ENCODE measurements around the gene NKX6-1.

Gene NKX6-1

DNA sequence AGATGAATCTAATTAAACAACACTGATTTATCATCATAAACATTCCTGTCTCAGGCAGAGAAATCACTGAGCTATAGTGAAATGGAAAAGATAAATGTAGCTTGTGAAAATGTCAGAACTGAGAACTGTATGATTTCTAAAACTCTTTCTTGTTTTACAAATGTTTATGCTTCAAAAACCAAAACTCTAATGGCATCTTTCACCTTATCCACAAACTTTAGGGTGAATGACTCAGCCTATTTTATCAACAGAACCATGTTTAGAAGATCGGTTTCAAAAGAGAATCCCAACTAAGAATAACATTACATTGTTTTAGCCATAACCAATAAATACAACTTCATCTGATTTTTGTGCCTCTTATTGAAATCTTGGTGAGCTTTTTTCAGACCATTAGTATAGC lies 21.4 kb downstream of the NKX6-1 start:
- DNase-seq: no peak

- DNase-seq: no peak
Measured at GRCh38 chr4:84474107-84474506, 25.0 kb downstream of the NKX6-1 start.

GRCh38 chr4:84472154-84472553 lies 26.9 kb downstream of the NKX6-1 start:
- DNase-seq: no peak

DNA sequence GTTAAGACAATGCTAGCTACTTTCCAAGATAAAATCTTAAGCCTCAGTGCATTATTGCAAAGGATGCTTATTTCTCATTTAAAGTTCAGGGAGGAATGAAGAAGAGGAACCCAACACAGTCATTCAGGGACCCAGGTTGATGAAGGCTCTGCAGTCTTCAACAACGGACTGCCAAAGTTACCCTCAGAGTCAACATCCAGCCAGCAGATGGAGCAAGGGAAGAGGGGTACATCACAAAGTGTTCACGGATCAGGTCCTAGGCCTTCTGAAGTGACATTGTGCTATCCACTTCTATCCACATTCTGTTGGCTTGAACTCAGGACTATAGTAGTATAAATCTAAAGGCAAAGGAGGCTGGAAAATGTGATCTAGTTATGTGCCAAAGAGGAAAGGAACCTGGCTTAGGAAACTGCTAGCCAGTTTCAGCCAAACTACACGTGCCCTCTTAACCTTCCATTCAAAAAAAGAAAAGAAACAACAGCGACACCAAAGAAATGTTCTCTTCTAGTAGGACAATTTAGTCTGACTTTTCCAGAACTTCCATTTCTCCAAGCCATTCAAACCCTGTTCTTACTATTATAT lies 28.8 kb downstream of the NKX6-1 start:
- no peak for DNase-seq

DNA sequence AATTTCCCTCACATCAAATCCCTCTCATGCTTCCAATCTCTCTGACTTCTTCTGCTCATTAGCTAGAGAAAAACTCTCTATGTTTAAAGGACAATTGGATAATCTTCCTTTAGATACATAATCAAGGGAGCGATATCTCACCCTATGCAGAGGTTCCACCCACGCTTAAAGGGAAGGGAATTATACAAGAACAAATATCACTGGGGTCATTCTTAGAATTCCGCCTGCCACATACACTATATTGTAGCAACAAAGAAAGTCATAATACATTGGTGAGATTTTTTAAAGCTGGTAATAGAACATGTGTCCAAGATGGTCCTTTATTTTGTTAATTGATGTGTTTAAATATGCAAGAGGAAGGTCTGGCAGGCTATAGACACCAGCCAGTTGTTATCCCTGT lies 31.5 kb downstream of the NKX6-1 start:
- no peak for DNase-seq

GRCh38 chr4:84459783-84460182 lies 39.3 kb downstream of the NKX6-1 start:
- DNase-seq: no peak

- no peak for DNase-seq
Measured at GRCh38 chr4:84456157-84456556, 42.9 kb downstream of the NKX6-1 start.

DNA sequence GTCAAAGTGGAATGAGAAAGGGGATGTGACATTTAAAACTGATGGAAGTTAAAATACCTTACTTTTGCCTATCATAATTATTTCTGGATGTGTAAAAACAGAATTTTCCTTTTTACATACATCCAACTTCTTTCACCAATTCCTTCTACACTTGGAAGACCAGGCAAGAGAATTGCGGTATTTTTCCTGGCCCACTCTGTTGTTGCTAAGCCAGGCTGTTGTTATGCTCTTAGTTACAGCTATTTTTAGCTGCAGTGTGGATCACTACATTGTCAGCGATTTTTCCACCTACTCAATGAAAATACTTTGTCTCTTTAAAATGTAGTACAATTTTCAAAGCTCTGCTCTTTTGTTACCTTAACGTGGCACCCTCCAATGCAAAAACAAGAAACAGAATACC lies 43.4 kb downstream of the NKX6-1 start:
- DNase-seq: no peak

DNA sequence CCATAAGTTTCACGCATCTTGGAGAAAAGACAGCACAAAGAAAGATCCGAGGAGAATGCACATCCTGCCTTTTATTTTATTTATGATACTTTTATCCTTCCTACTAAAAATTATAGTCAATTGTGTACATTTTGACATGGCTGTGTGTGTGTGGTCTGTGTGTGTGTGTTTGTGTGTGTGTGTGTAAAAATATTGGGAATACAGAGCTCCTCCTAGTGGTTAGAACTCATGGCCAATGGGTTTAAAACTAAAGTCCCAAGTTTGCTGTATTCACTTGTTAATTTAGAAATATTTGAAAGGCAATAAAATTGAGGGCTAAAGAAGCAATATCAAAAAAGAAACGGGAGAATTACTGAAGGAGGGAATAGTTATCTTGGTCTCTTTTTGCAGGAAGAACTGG lies 47.5 kb downstream of the NKX6-1 start:
- DNase-seq: no peak

GRCh38 chr4:84443523-84443922 lies 55.6 kb downstream of the NKX6-1 start:
- no peak for DNase-seq

- DNase-seq: no peak
Measured at GRCh38 chr4:84442778-84443177, 56.3 kb downstream of the NKX6-1 start.

All from fibroblast of skin of scalp (primary cell).